ENCODE results near the gene PRKRIP1.
"Not testable (repeated sequence)": the region's sequence is repeated elsewhere in the genome, so short reads cannot be mapped to it uniquely, and the experiment has no call there.

GRCh38 chr7:102474116-102474515 is 78.0 kb downstream of the PRKRIP1 start:
- TF ChIP-seq EP300 (IDR thresholded peaks at IDR 0.05; ENCODE audit: low read depth); POLR2A (IDR thresholded peaks at IDR 0.05); CTCF (IDR thresholded peaks at IDR 0.05): not testable (repeated sequence)
